ENCODE results near the gene ANP32A. TPM values are rescaled to one million over a fixed set of nuclear protein-coding genes. Genes with fewer than 3 reads are reported as not detected.

ANP32A gene
- total RNA-seq, 4 donors from 2014 or later = 35.5 to 60.4 (median 47.3) TPM

- no peak for TF ChIP-seq CTCF (IDR thresholded peaks at IDR 0.05)
- DNase-seq (ENCODE audit: low spot score) (no peak), ATAC-seq (ENCODE audit: low FRiP score) (no peak)
Measured at GRCh38 chr15:68782589-68783161, 38.0 kb downstream of the ANP32A start.

- no peak for DNase-seq (ENCODE audit: low spot score)
- no peak for TF ChIP-seq CTCF (IDR thresholded peaks at IDR 0.05)
- peak; percentile 42 for ATAC-seq (ENCODE audit: low FRiP score)
Measured at GRCh38 chr15:68781766-68782588, 38.7 kb downstream of the ANP32A start.

- DNase-seq (ENCODE audit: low spot score) (no peak), ATAC-seq (ENCODE audit: low FRiP score) (no peak)
- no peak for TF ChIP-seq CTCF (IDR thresholded peaks at IDR 0.05)
Measured at GRCh38 chr15:68781217-68781616, 39.5 kb downstream of the ANP32A start.

GRCh38 chr15:68778876-68779275 lies 41.8 kb downstream of the ANP32A start:
- TF ChIP-seq CTCF (IDR thresholded peaks at IDR 0.05) = no peak
- DNase-seq (ENCODE audit: low spot score) (no peak), ATAC-seq (ENCODE audit: low FRiP score) (no peak)

GRCh38 chr15:68776477-68777270 lies 44.0 kb downstream of the ANP32A start:
- DNase-seq (ENCODE audit: low spot score) (no peak), ATAC-seq (ENCODE audit: low FRiP score) (no peak)
- no peak for TF ChIP-seq CTCF (IDR thresholded peaks at IDR 0.05)

GRCh38 chr15:68775671-68776476 lies 44.8 kb downstream of the ANP32A start:
- no peak for TF ChIP-seq CTCF (IDR thresholded peaks at IDR 0.05)
- ATAC-seq (ENCODE audit: low FRiP score) = no peak
- DNase-seq (ENCODE audit: low spot score) = no peak

Data from omental fat pad (tissue), 4 donors.